Stromal cell of bone marrow (primary cell): ENCODE measurements around the gene OR9A4.

Source experiments
- DNase-seq: peaks from one replicate; pipeline ENCODE4 v3.0.0-alpha.2; 2012; ENCODE audit warnings: low read depth

OR9A4 gene

GRCh38 chr7:141949021-141949420 lies 32.8 kb downstream of the OR9A4 start:
- DNase-seq, result no peak

GRCh38 chr7:141949451-141949850 lies 33.3 kb downstream of the OR9A4 start:
- DNase-seq, result no peak

- no peak for DNase-seq
These were observed 33.7 kb downstream of the OR9A4 start for GRCh38 chr7:141949911-141950310.

- no peak for DNase-seq
These were observed 34.6 kb downstream of the OR9A4 start for GRCh38 chr7:141950806-141951205.

GRCh38 chr7:141952461-141952860 lies 36.3 kb downstream of the OR9A4 start:
- no peak for DNase-seq

- no peak for DNase-seq
These were observed 38.1 kb downstream of the OR9A4 start for GRCh38 chr7:141954334-141954733.

GRCh38 chr7:141956084-141956483 lies 39.9 kb downstream of the OR9A4 start:
- no peak for DNase-seq

- DNase-seq, result no peak
These were observed 44.7 kb downstream of the OR9A4 start for GRCh38 chr7:141960687-141961422.
